ENCODE data around the gene KRTAP12-3.

GRCh38 chr21:44658913-44659595, 1.3 kb downstream of the KRTAP12-3 start:
- TF ChIP-seq ZNF274 (IDR thresholded peaks at IDR 0.05; ENCODE audit: low read depth, low read length), result no peak
- no peak for TF ChIP-seq YY1 (IDR thresholded peaks at IDR 0.05; ENCODE audit: insufficient read depth, insufficient read length)

All from NT2/D1 (cell line).